PC-9 (cell line): ENCODE measurements around the gene ZBED3. TPM values are rescaled to one million over a fixed set of nuclear protein-coding genes. Genes with fewer than 3 reads are reported as not detected.

Source experiments
- BruUV-seq: library from RNA; stranded (reverse); fragments of 400-500 nt; replicated peaks from 2 replicates; lab custom pipeline; 2021; lab: Mats Ljungman, UMichigan
- CTCF ChIA-PET: fragments of 300-600 bp; sonication (Branson Sonifier 250); formaldehyde crosslinking; loops from one replicate; lab custom pipeline; 2022; ENCODE audit warnings: antibody characterized with exemption; lab: Charles Lee
- POLR2A ChIA-PET: fragments of 300-600 bp; sonication (Branson Sonifier 250); formaldehyde crosslinking; loops from one replicate; lab custom pipeline; 2022; ENCODE audit warnings: antibody characterized with exemption; ENCODE audit not compliant: unreplicated experiment; lab: Charles Lee
- DNase-seq, 2 experiments: peaks; one replicate each; pipeline versions ENCODE4 v3.0.0 to v3.0.0-alpha.2; 2015 to 2022; ENCODE audit warnings: mixed read lengths in 1 of 2
- H2AFZ ChIP-seq: fragments of 200-600 bp; sonication (generic); 2 replicates; pipeline ENCODE4 v1.8.1; 2017; ENCODE audit warnings: antibody characterized with exemption
- H3F3A ChIP-seq: fragments of 200-600 bp; sonication (generic); 2 replicates; pipeline ENCODE4 v1.8.1; 2017; ENCODE audit warnings: antibody characterized with exemption, mild to moderate bottlenecking, low read depth; ENCODE audit not compliant: insufficient read depth
- H3K27ac ChIP-seq: fragments of 200-600 bp; sonication (generic); 2 replicates; pipeline ENCODE4 v1.6.1; 2016; ENCODE audit warnings: mixed run types
- H3K27me3 ChIP-seq: fragments of 200-600 bp; sonication (generic); 2 replicates; pipeline ENCODE4 v1.6.1; 2016; ENCODE audit warnings: low read depth, mixed run types; ENCODE audit not compliant: insufficient read depth
- H3K36me3 ChIP-seq: fragments of 200-600 bp; sonication (generic); 2 replicates; pipeline ENCODE4 v1.6.1; 2016; ENCODE audit warnings: low read depth, mixed run types
- H3K4me1 ChIP-seq: fragments of 200-600 bp; sonication (generic); replicated peaks from 2 replicates; pipeline ENCODE4 v1.6.1; 2016; ENCODE audit warnings: mixed run types; ENCODE audit not compliant: insufficient read depth
- H3K4me2 ChIP-seq: fragments of 200-600 bp; sonication (generic); 2 replicates; pipeline ENCODE4 v1.6.1; 2017; ENCODE audit warnings: mixed run types
- H3K4me3 ChIP-seq: fragments of 200-600 bp; sonication (generic); 2 replicates; pipeline ENCODE4 v1.6.1; 2016; ENCODE audit warnings: mixed run types
- H3K79me2 ChIP-seq: fragments of 200-600 bp; sonication (generic); 2 replicates; pipeline ENCODE4 v1.6.1; 2017; ENCODE audit warnings: low read depth, mixed run types
- H3K9me2 ChIP-seq: fragments of 200-600 bp; sonication (generic); 2 replicates; pipeline ENCODE4 v1.8.1; 2017; ENCODE audit warnings: mild to moderate bottlenecking; ENCODE audit not compliant: insufficient read depth
- H3K9me3 ChIP-seq: fragments of 200-600 bp; sonication (generic); 2 replicates; pipeline ENCODE4 v1.8.1; 2016; ENCODE audit warnings: low read depth; ENCODE audit not compliant: insufficient read depth
- H4K20me1 ChIP-seq: fragments of 200-600 bp; sonication (generic); 2 replicates; pipeline ENCODE4 v1.8.1; 2017; ENCODE audit not compliant: insufficient read depth
- EZH2 ChIP-seq: fragments of 200-600 bp; sonication (generic); IDR thresholded peaks from 2 replicates; pipeline ENCODE4 v1.8.0; 2017; ENCODE audit warnings: antibody characterized with exemption, low read depth
- intact Hi-C: fragments of 100-400 bp; cut with micrococcal nuclease; formaldehyde crosslinking; loops from one replicate; pipeline ENCODE4 v1.10.0; 2022; ENCODE audit not compliant: unreplicated experiment
- total RNA-seq: library from RNA; stranded (reverse); gene quantifications from 2 replicates; pipeline ENCODE4 v1.2.3, GENCODE V29; 2021
- TF ChIP-seq, protein P1 (sequence below): fragments of 200-600 bp; sonication (generic); conservative IDR thresholded peaks from 2 replicates; pipeline ENCODE4 v1.6.1; 2017; ENCODE audit warnings: mixed run types, antibody characterized with exemption, mild to moderate bottlenecking, moderate library complexity

ZBED3 gene
- total RNA-seq, 1 experiment from 2014 or later: 6.1 TPM

DNA sequence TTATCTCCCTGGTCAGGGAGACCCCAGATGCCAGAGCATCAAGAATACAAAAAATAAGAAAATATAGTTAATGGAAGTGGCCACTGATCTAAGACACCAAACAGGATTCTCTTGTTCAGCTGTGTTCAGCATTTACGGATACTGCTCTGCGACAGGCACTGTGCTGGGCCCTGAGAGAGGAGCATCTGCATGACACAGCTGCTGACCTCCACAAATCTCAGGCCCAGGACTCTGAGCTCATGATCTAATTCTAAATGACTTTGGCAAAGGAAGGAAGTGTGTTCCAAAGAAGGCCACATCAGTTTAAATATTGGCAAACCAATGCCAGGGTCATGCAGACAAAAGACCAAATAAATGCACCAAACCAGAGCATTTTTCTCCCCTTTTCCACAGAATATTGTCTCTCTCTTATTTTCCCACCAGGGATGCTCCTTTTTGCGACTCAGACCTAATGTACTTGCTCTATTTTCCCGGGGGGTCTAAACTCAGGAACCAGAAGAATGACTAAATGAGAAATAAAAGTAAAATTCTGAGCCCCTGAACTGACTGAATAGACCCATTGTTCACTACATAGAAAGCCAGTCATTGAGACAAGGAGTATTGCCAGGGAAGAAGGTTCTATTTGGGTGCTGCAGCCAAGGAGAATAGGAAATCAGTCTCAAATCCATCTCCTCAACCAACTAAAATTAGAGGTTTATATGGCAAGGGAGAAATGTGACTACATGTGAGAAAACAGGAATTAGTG is 58.3 kb downstream of the ZBED3 start:
- H3K4me1 ChIP-seq: peaks cover 15% of the 10 kb centered on the region
- ChIA-PET CTCF (interaction anchor here (0.6 kb wide), 1 partner anchor 210 kb away, joined by 3 read pairs; no protein-coding TSS in a partner anchor), POLR2A (no interaction called here)
- intact Hi-C loops: no loop called here
- no peak overlapping the region for H3K27ac ChIP-seq
- H3K4me2 ChIP-seq: no peak overlapping the region
- H3F3A ChIP-seq: peaks cover 15% of the 10 kb centered on the region; the same call in 1 of the 2 replicates
- peaks cover 3% of the 10 kb centered on the region; the same call in 1 of the 2 replicates for H3K9me3 ChIP-seq
- H3K9me2 ChIP-seq: no peaks in the 10 kb centered on the region
- no peak for TF ChIP-seq EZH2
- TF ChIP-seq, protein P1, sequence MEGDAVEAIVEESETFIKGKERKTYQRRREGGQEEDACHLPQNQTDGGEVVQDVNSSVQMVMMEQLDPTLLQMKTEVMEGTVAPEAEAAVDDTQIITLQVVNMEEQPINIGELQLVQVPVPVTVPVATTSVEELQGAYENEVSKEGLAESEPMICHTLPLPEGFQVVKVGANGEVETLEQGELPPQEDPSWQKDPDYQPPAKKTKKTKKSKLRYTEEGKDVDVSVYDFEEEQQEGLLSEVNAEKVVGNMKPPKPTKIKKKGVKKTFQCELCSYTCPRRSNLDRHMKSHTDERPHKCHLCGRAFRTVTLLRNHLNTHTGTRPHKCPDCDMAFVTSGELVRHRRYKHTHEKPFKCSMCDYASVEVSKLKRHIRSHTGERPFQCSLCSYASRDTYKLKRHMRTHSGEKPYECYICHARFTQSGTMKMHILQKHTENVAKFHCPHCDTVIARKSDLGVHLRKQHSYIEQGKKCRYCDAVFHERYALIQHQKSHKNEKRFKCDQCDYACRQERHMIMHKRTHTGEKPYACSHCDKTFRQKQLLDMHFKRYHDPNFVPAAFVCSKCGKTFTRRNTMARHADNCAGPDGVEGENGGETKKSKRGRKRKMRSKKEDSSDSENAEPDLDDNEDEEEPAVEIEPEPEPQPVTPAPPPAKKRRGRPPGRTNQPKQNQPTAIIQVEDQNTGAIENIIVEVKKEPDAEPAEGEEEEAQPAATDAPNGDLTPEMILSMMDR: no peak
- peaks cover 21% of the 10 kb centered on the region for H3K79me2 ChIP-seq
- no peaks in the 10 kb centered on the region for H3K27me3 ChIP-seq
- peak overlapping the region; percentile 58; the same call in 1 of the 2 replicates for H2AFZ ChIP-seq
- no peak overlapping the region for H3K4me3 ChIP-seq
- no peaks in the 10 kb centered on the region for H4K20me1 ChIP-seq
- BruUV-seq: no TSS peak
- no peak for DNase-seq
- H3K36me3 ChIP-seq: no peaks in the 10 kb centered on the region

DNA sequence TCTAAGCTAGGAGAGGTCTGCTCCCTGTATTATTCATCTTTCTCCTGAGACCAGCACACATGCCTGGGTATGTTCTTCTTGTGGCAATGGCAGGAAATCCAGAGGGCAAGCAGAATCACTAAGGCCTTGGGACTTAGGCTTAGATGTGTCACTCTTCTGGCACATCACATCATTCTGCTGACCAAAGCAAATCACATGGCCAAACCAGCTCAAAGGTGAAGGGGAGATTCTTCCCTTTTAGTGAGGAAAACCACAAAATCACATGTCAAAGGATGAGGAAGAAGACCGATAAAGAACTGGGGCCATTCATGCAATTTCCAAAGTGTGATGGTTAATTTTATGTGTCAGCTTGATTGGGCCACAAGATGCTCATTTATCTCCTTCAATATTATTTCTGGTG is 62.6 kb downstream of the ZBED3 start:
- H3F3A ChIP-seq: peaks cover under 1% of the 10 kb centered on the region; the same call in 1 of the 2 replicates
- no peaks in the 10 kb centered on the region for H3K4me1 ChIP-seq
- H3K4me2 ChIP-seq: no peak overlapping the region
- no peaks in the 10 kb centered on the region for H3K27me3 ChIP-seq
- CTCF ChIA-PET: no interaction called here
- H3K79me2 ChIP-seq: no peaks in the 10 kb centered on the region
- POLR2A ChIA-PET: no interaction called here
- intact Hi-C loops: no loop called here
- peaks cover 3% of the 10 kb centered on the region; the same call in 1 of the 2 replicates for H3K9me3 ChIP-seq
- no peaks in the 10 kb centered on the region for H4K20me1 ChIP-seq
- no peaks in the 10 kb centered on the region for H3K36me3 ChIP-seq
- no peak overlapping the region for H3K27ac ChIP-seq
- no TSS peak for BruUV-seq
- TF ChIP-seq, protein P1: no peak
- TF ChIP-seq EZH2: no peak
- H3K9me2 ChIP-seq: no peaks in the 10 kb centered on the region
- H2AFZ ChIP-seq: no peak overlapping the region
- no peak overlapping the region for H3K4me3 ChIP-seq
- DNase-seq: no peak

DNA sequence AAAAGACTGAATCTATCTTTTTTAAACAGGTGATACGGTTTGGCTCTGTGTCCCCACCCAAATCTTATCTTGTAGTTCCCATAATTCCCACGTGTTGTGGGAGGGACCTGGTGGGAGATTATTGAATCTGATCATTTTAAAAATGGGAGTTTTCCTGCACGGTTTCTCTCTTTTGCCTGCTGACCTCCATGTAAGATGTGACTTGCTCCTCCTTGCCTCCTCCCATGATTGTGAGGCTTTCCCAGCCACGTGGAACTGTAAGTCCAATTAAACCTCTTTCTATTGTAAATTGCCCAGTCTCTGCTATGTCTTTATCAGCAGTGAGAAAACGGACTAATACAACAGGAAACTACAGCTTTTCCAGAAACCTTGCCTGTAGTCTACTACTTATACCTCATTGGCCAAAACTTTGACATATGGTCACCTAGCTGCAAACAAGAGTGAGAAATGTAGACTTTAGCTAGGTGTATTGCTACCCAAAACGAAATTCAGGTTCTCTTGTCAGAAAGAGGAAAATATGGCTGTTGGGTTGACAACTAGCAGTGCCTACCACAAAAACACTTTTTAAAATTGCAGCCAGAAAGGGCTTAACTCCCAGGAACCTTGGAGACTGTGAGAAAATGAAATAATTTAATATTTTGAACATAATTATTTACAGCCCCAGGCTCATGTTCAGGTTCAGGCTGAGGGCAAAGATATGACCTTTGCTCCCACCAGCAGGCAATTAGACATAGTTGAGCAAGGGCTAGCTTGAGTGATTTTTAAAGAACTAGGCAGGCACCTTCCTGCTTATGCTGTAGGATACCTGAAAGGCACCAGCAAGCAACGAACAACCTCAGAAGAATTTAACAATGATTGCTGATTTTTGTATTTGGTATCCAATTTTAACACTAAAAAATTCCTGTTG is 64.3 kb downstream of the ZBED3 start:
- H3K4me1 ChIP-seq: no peaks in the 10 kb centered on the region
- no peaks in the 10 kb centered on the region for H3K9me3 ChIP-seq
- no peak for DNase-seq
- H3K4me2 ChIP-seq: no peak overlapping the region
- TF ChIP-seq EZH2: no peak
- H4K20me1 ChIP-seq: no peaks in the 10 kb centered on the region
- H3K27ac ChIP-seq: no peak overlapping the region
- H3K4me3 ChIP-seq: no peak overlapping the region
- no peaks in the 10 kb centered on the region for H3K79me2 ChIP-seq
- ChIA-PET POLR2A (no interaction called here), CTCF (no interaction called here)
- H2AFZ ChIP-seq: no peak overlapping the region
- no peaks in the 10 kb centered on the region for H3F3A ChIP-seq
- intact Hi-C loops: no loop called here
- H3K36me3 ChIP-seq: no peaks in the 10 kb centered on the region
- BruUV-seq: no TSS peak
- no peaks in the 10 kb centered on the region for H3K27me3 ChIP-seq
- no peaks in the 10 kb centered on the region for H3K9me2 ChIP-seq

Other genes with a start within 250 kb of the ZBED3 start
- gene S100Z, start 237.3 kb downstream of the ZBED3 start, total RNA-seq: not detected in 2 replicates
- not detected in 2 replicates for gene CRHBP, start 134.2 kb downstream of the ZBED3 start, total RNA-seq
- 15.4 and 19.4 TPM in 2 replicates for gene AGGF1, start 56.9 kb downstream of the ZBED3 start, total RNA-seq
- 1.7 and 1.8 TPM in 2 replicates for gene PDE8B, start 123.4 kb upstream of the ZBED3 start, total RNA-seq